ENCODE results near the gene SSRP1.

Gene SSRP1

GRCh38 chr11:57335343-57336110 is at the start of gene SSRP1:
Gene SSRP1, minus strand, starts transcription at chr11:57335892. Its CDS starts 771 bp downstream, at chr11:57335121.
- Histone ChIP-seq H3K4me3 (ENCODE audit: low read length) (peak within 1 kb of the TSS; percentile 84), H3K4me1 (ENCODE audit: control insufficient read depth, insufficient read depth, low read length) (peaks cover 19% of the 10 kb centered on the region), H3K9me3 (ENCODE audit: control insufficient read depth, low read length) (no peaks in the 10 kb centered on the region), H3K9ac (ENCODE audit: low read length) (peak within 1 kb of the TSS; percentile 92), H3K36me3 (ENCODE audit: control insufficient read depth, insufficient read depth, low read length, severe bottlenecking) (peaks cover 34% of the 10 kb centered on the region), H3K27me3 (replicated peaks; ENCODE audit: control insufficient read depth, insufficient read depth, low read length) (peaks cover 19% of the 10 kb centered on the region)
- peak; percentile 94 for DNase-seq (ENCODE audit: low read depth)

- no peak for DNase-seq (ENCODE audit: low read depth)
- H3K27me3 ChIP-seq (replicated peaks; ENCODE audit: control insufficient read depth, insufficient read depth, low read length): no peaks in the 10 kb centered on the region
Measured at GRCh38 chr11:57380975-57381374, 45.3 kb upstream of the SSRP1 start, which contains the start of gene PRG3. Gene PRG3, minus strand, starts transcription at chr11:57381150. Its CDS starts 442 bp downstream, at chr11:57380708.

GRCh38 chr11:57379732-57380131 is 44.0 kb upstream of the SSRP1 start:
- no peaks in the 10 kb centered on the region for H3K4me1 ChIP-seq (ENCODE audit: control insufficient read depth, insufficient read depth, low read length)
- no peak overlapping the region for H3K9ac ChIP-seq (ENCODE audit: low read length)
- no peaks in the 10 kb centered on the region for H3K36me3 ChIP-seq (ENCODE audit: control insufficient read depth, insufficient read depth, low read length, severe bottlenecking)
- peak; percentile 30 for DNase-seq (ENCODE audit: low read depth)
- H3K4me3 ChIP-seq (ENCODE audit: low read length): no peak overlapping the region
- H3K27me3 ChIP-seq (replicated peaks; ENCODE audit: control insufficient read depth, insufficient read depth, low read length): no peaks in the 10 kb centered on the region
- no peaks in the 10 kb centered on the region for H3K9me3 ChIP-seq (ENCODE audit: control insufficient read depth, low read length)

More at GRCh38 chr11:57380975-57381374, 45.3 kb upstream of the SSRP1 start, which contains the start of gene PRG3:
- Histone ChIP-seq H3K4me1 (ENCODE audit: control insufficient read depth, insufficient read depth, low read length) (no peaks in the 10 kb centered on the region), H3K4me3 (ENCODE audit: low read length) (no peak within 1 kb of the TSS), H3K9ac (ENCODE audit: low read length) (no peak within 1 kb of the TSS), H3K9me3 (ENCODE audit: control insufficient read depth, low read length) (no peaks in the 10 kb centered on the region), H3K36me3 (ENCODE audit: control insufficient read depth, insufficient read depth, low read length, severe bottlenecking) (no peaks in the 10 kb centered on the region)

GRCh38 chr11:57378186-57378585 is 42.5 kb upstream of the SSRP1 start:
- Histone ChIP-seq H3K27me3 (replicated peaks; ENCODE audit: control insufficient read depth, insufficient read depth, low read length) (no peaks in the 10 kb centered on the region), H3K36me3 (ENCODE audit: control insufficient read depth, insufficient read depth, low read length, severe bottlenecking) (no peaks in the 10 kb centered on the region), H3K4me3 (ENCODE audit: low read length) (no peak overlapping the region), H3K4me1 (ENCODE audit: control insufficient read depth, insufficient read depth, low read length) (no peaks in the 10 kb centered on the region), H3K9me3 (ENCODE audit: control insufficient read depth, low read length) (no peaks in the 10 kb centered on the region), H3K9ac (ENCODE audit: low read length) (no peak overlapping the region)
- DNase-seq (ENCODE audit: low read depth): no peak

GRCh38 chr11:57377107-57377506 is 41.4 kb upstream of the SSRP1 start:
- H3K27me3 ChIP-seq (replicated peaks; ENCODE audit: control insufficient read depth, insufficient read depth, low read length): no peaks in the 10 kb centered on the region
- no peaks in the 10 kb centered on the region for H3K4me1 ChIP-seq (ENCODE audit: control insufficient read depth, insufficient read depth, low read length)
- no peak overlapping the region for H3K9ac ChIP-seq (ENCODE audit: low read length)
- no peak for DNase-seq (ENCODE audit: low read depth)
- no peaks in the 10 kb centered on the region for H3K36me3 ChIP-seq (ENCODE audit: control insufficient read depth, insufficient read depth, low read length, severe bottlenecking)
- H3K4me3 ChIP-seq (ENCODE audit: low read length): no peak overlapping the region
- H3K9me3 ChIP-seq (ENCODE audit: control insufficient read depth, low read length): no peaks in the 10 kb centered on the region

GRCh38 chr11:57376095-57377090 is 40.7 kb upstream of the SSRP1 start:
- Histone ChIP-seq H3K4me1 (ENCODE audit: control insufficient read depth, insufficient read depth, low read length) (no peaks in the 10 kb centered on the region), H3K4me3 (ENCODE audit: low read length) (no peak overlapping the region), H3K9ac (ENCODE audit: low read length) (no peak overlapping the region), H3K9me3 (ENCODE audit: control insufficient read depth, low read length) (no peaks in the 10 kb centered on the region), H3K27me3 (replicated peaks; ENCODE audit: control insufficient read depth, insufficient read depth, low read length) (no peaks in the 10 kb centered on the region), H3K36me3 (ENCODE audit: control insufficient read depth, insufficient read depth, low read length, severe bottlenecking) (no peaks in the 10 kb centered on the region)
- no peak for DNase-seq (ENCODE audit: low read depth)

GRCh38 chr11:57375490-57375889 is 39.8 kb upstream of the SSRP1 start:
- Histone ChIP-seq H3K27me3 (replicated peaks; ENCODE audit: control insufficient read depth, insufficient read depth, low read length) (no peaks in the 10 kb centered on the region), H3K4me3 (ENCODE audit: low read length) (no peak overlapping the region), H3K36me3 (ENCODE audit: control insufficient read depth, insufficient read depth, low read length, severe bottlenecking) (no peaks in the 10 kb centered on the region), H3K9me3 (ENCODE audit: control insufficient read depth, low read length) (no peaks in the 10 kb centered on the region), H3K9ac (ENCODE audit: low read length) (no peak overlapping the region), H3K4me1 (ENCODE audit: control insufficient read depth, insufficient read depth, low read length) (no peaks in the 10 kb centered on the region)
- DNase-seq (ENCODE audit: low read depth): no peak

- no peak for DNase-seq (ENCODE audit: low read depth)
- Histone ChIP-seq H3K4me3 (ENCODE audit: low read length) (no peak overlapping the region), H3K9ac (ENCODE audit: low read length) (no peak overlapping the region), H3K4me1 (ENCODE audit: control insufficient read depth, insufficient read depth, low read length) (no peaks in the 10 kb centered on the region), H3K36me3 (ENCODE audit: control insufficient read depth, insufficient read depth, low read length, severe bottlenecking) (no peaks in the 10 kb centered on the region), H3K9me3 (ENCODE audit: control insufficient read depth, low read length) (no peaks in the 10 kb centered on the region), H3K27me3 (replicated peaks; ENCODE audit: control insufficient read depth, insufficient read depth, low read length) (no peaks in the 10 kb centered on the region)
Measured at GRCh38 chr11:57374966-57375365, 39.3 kb upstream of the SSRP1 start.

- Histone ChIP-seq H3K4me3 (ENCODE audit: low read length) (no peak overlapping the region), H3K36me3 (ENCODE audit: control insufficient read depth, insufficient read depth, low read length, severe bottlenecking) (no peaks in the 10 kb centered on the region), H3K9me3 (ENCODE audit: control insufficient read depth, low read length) (no peaks in the 10 kb centered on the region), H3K9ac (ENCODE audit: low read length) (no peak overlapping the region), H3K27me3 (replicated peaks; ENCODE audit: control insufficient read depth, insufficient read depth, low read length) (no peaks in the 10 kb centered on the region), H3K4me1 (ENCODE audit: control insufficient read depth, insufficient read depth, low read length) (no peaks in the 10 kb centered on the region)
- DNase-seq (ENCODE audit: low read depth): no peak
Measured at GRCh38 chr11:57373146-57373545, 37.5 kb upstream of the SSRP1 start.

- no peaks in the 10 kb centered on the region for H3K4me1 ChIP-seq (ENCODE audit: control insufficient read depth, insufficient read depth, low read length)
- no peak overlapping the region for H3K9ac ChIP-seq (ENCODE audit: low read length)
- peaks cover under 1% of the 10 kb centered on the region for H3K27me3 ChIP-seq (replicated peaks; ENCODE audit: control insufficient read depth, insufficient read depth, low read length)
Measured at GRCh38 chr11:57370941-57371340, 35.2 kb upstream of the SSRP1 start.

GRCh38 chr11:57370251-57370650 is 34.6 kb upstream of the SSRP1 start:
- Histone ChIP-seq H3K9me3 (ENCODE audit: control insufficient read depth, low read length) (no peaks in the 10 kb centered on the region), H3K9ac (ENCODE audit: low read length) (no peak overlapping the region), H3K4me1 (ENCODE audit: control insufficient read depth, insufficient read depth, low read length) (no peaks in the 10 kb centered on the region), H3K27me3 (replicated peaks; ENCODE audit: control insufficient read depth, insufficient read depth, low read length) (peaks cover 4% of the 10 kb centered on the region), H3K4me3 (ENCODE audit: low read length) (no peak overlapping the region), H3K36me3 (ENCODE audit: control insufficient read depth, insufficient read depth, low read length, severe bottlenecking) (no peaks in the 10 kb centered on the region)
- DNase-seq (ENCODE audit: low read depth): peak; percentile 31

More at GRCh38 chr11:57370941-57371340, 35.2 kb upstream of the SSRP1 start:
- no peaks in the 10 kb centered on the region for H3K9me3 ChIP-seq (ENCODE audit: control insufficient read depth, low read length)
- no peak for DNase-seq (ENCODE audit: low read depth)
- H3K36me3 ChIP-seq (ENCODE audit: control insufficient read depth, insufficient read depth, low read length, severe bottlenecking): no peaks in the 10 kb centered on the region
- H3K4me3 ChIP-seq (ENCODE audit: low read length): no peak overlapping the region

Data from adipocyte (in vitro differentiated cells).